ENCODE data around the gene TCF3. TPM values are rescaled to one million over a fixed set of nuclear protein-coding genes. Genes with fewer than 3 reads are reported as not detected.

The TCF3 gene
- total RNA-seq, 1 donor from 2014 or later: 18.5 TPM

DNA sequence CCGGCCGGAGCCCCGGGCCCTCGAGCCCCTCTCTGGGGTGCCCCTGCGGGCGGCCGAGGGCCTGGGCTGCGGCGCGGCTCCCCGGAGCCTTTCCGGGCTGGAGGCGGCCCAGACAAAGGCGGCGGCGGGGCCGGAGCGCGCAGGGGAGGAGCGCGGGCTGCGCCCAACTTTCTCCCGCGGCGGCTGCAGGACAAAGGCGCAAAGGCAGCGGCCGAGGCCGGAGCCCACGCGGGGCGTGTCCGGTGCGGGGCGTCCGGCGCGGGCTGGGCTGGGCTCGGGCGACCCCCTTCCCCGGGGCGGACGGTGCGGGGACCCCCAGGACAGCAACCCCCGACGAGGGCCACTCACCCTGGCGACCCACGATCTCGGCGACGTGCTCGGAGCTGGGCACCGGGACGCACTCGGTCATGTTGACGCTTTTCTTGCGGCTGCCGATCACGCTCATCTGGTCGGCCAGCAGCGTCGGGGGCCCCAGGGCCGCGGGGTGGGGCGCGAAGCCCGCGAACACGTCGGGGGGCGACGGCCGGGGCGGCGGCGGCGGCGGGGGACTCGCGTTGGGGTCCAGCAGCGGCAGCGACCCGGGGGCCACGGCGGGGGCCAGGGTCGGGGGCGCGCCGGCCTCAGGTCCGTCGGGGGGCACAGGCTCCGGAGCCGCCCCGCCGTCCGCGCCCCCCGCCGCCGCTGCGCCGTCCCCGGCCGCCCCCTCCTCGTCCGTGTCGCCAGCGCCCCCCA is 85.1 kb downstream of the TCF3 start:
- no peak for DNase-seq (ENCODE audit: low spot score)

GRCh38 chr19:1566392-1567115 is 85.9 kb downstream of the TCF3 start:
- peak; percentile 94 for DNase-seq (ENCODE audit: low spot score)

DNA sequence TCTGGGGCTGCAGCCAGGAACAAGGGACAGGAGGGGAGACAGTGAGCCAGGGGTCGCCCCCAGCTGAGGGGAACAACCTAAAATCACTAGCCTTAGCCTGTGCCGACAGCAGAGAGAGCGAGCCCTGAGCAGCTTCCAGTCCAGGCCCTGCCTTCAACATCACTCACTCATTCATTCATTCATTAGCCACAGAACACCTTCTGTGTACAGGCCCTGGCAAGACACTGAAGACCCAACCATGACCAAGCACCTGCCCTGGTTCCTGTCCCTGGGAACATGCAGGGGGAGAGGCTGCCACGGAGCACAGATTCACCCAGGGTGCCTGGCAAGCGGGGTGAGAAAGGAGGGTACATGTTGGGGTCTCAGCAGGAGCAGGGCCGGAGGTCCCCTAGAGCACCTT is 89.2 kb downstream of the TCF3 start:
- DNase-seq (ENCODE audit: low spot score): no peak

DNA sequence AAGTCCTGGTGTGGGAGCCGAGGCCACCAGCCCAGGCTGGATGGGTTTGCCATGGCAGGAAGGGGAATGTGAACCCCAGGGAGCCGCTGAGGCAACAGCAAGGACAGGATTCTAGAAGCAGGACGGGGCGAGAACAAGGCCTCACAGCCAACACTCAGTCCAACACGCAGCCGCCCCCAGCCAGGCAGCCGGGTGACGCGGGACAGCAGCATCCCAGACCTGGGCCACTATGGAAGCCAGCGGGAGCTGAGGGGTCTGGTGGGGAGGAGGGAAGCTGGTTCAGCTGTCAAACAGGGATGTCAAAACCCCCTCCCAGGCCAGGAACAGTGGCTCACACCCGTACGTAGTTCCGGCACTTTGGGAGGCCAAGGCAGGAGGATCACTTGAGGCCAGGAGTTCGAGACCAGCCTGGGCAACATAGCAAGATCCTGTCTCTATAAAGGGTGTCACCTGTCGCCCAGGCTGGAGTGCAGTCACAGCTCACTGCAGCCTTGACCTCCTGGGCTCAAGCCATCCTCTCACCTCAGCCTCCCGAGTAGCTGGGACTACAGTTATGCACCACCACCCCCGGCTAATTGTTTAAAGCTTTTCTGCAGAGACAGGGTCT is 91.1 kb downstream of the TCF3 start:
- DNase-seq (ENCODE audit: low spot score): no peak

- no peak for DNase-seq (ENCODE audit: low spot score)
Measured at GRCh38 chr19:1560286-1560882, 92.0 kb downstream of the TCF3 start.

Other genes starting within 250 kb of the TCF3 start
- gene DAZAP1, start 245.0 kb downstream of the TCF3 start, total RNA-seq (ENCODE audit: insufficient read depth, low replicate concordance): 30.8 TPM
- 212 TPM for gene RPS15, start 214.2 kb downstream of the TCF3 start, total RNA-seq (ENCODE audit: insufficient read depth, low replicate concordance)
- 0.72 TPM for gene APC2, start 202.5 kb downstream of the TCF3 start, total RNA-seq (ENCODE audit: insufficient read depth, low replicate concordance)
- gene C19orf25, start 173.4 kb downstream of the TCF3 start, total RNA-seq (ENCODE audit: insufficient read depth, low replicate concordance): 22.9 TPM
- 1.9 TPM for gene PCSK4, start 162.3 kb downstream of the TCF3 start, total RNA-seq (ENCODE audit: insufficient read depth, low replicate concordance)
- 1.4 TPM for gene REEP6, start 161.4 kb downstream of the TCF3 start, total RNA-seq (ENCODE audit: insufficient read depth, low replicate concordance)
- 5.1 TPM for gene ADAMTSL5, start 139.6 kb downstream of the TCF3 start, total RNA-seq (ENCODE audit: insufficient read depth, low replicate concordance)
- not detected for gene PLK5, start 128.5 kb downstream of the TCF3 start, total RNA-seq (ENCODE audit: insufficient read depth, low replicate concordance)
- 50.3 TPM for gene MEX3D, start 84.3 kb downstream of the TCF3 start, total RNA-seq (ENCODE audit: insufficient read depth, low replicate concordance)
- gene MBD3, start 59.8 kb downstream of the TCF3 start, total RNA-seq (ENCODE audit: insufficient read depth, low replicate concordance): 76.1 TPM
- 86.2 TPM for gene UQCR11, start 47.2 kb downstream of the TCF3 start, total RNA-seq (ENCODE audit: insufficient read depth, low replicate concordance)
- gene ONECUT3, start 100.9 kb upstream of the TCF3 start, total RNA-seq (ENCODE audit: insufficient read depth, low replicate concordance): 0.48 TPM
- 1.9 TPM for gene ATP8B3, start 159.7 kb upstream of the TCF3 start, total RNA-seq (ENCODE audit: insufficient read depth, low replicate concordance)
- 3.1 TPM for gene REXO1, start 195.9 kb upstream of the TCF3 start, total RNA-seq (ENCODE audit: insufficient read depth, low replicate concordance)
- gene KLF16, start 211.0 kb upstream of the TCF3 start, total RNA-seq (ENCODE audit: insufficient read depth, low replicate concordance): 0.96 TPM
- 86.4 TPM for gene ABHD17A, start 232.9 kb upstream of the TCF3 start, total RNA-seq (ENCODE audit: insufficient read depth, low replicate concordance)